Mucosa of stomach (tissue), 1 donor: ENCODE measurements around the gene ABCG1.
"Not testable (repeated sequence)": the region's sequence is repeated elsewhere in the genome, so short reads cannot be mapped to it uniquely, and the experiment has no call there.

Experiments used
- H3K27me3 ChIP-seq: one replicate; pipeline ENCODE4 v1.7.0; 2013; ENCODE audit warnings: mild to moderate bottlenecking, low read length; ENCODE audit not compliant: control insufficient read depth, insufficient read depth
- H3K36me3 ChIP-seq: one replicate; pipeline ENCODE4 v1.7.0; 2013; ENCODE audit warnings: low read length; ENCODE audit not compliant: control insufficient read depth, insufficient read depth
- H3K4me1 ChIP-seq: one replicate; pipeline ENCODE4 v1.7.0; 2013; ENCODE audit warnings: mild to moderate bottlenecking, low read length; ENCODE audit not compliant: control insufficient read depth, insufficient read depth
- H3K4me3 ChIP-seq: one replicate; pipeline ENCODE4 v1.7.0; 2013; ENCODE audit warnings: low read length
- H3K9ac ChIP-seq: one replicate; pipeline ENCODE4 v1.7.0; 2013; ENCODE audit warnings: mild to moderate bottlenecking, low read length, moderate library complexity
- H3K9me3 ChIP-seq: one replicate; pipeline ENCODE4 v1.7.0; 2013; ENCODE audit warnings: mild to moderate bottlenecking, low read length, moderate library complexity; ENCODE audit not compliant: control insufficient read depth
- donor health status: Pancreatic carcinoma.

ABCG1 gene

GRCh38 chr21:42287193-42288083 lies 68.5 kb downstream of the ABCG1 start:
- H3K4me1 ChIP-seq: no peaks in the 10 kb centered on the region
- H3K9ac ChIP-seq: no peak overlapping the region
- H3K4me3 ChIP-seq: no peak overlapping the region
- H3K36me3 ChIP-seq: no peaks in the 10 kb centered on the region
- no peaks in the 10 kb centered on the region for H3K27me3 ChIP-seq
- H3K9me3 ChIP-seq: no peaks in the 10 kb centered on the region

DNA sequence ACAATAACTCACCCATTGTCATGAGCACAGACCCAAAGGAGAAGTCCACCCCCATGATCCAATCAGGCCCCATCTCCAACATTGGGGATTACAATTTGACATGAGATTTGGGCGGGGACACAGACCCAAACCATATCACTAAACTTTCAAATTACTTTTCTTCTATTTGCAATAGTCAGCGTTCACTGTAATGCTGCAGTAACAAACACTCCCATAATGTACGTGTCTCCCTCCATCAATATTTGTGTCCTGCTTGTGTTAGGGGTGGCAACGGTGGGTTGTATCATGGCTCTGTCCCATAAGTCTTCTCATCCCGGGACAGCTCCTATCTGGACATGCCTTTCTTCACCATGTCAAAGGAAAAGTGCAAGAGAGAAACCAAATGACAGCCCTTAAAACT lies 70.0 kb downstream of the ABCG1 start:
- no peaks in the 10 kb centered on the region for H3K27me3 ChIP-seq
- no peaks in the 10 kb centered on the region for H3K4me1 ChIP-seq
- H3K36me3 ChIP-seq: no peaks in the 10 kb centered on the region
- H3K9me3 ChIP-seq: no peaks in the 10 kb centered on the region
- no peak overlapping the region for H3K4me3 ChIP-seq
- no peak overlapping the region for H3K9ac ChIP-seq

DNA sequence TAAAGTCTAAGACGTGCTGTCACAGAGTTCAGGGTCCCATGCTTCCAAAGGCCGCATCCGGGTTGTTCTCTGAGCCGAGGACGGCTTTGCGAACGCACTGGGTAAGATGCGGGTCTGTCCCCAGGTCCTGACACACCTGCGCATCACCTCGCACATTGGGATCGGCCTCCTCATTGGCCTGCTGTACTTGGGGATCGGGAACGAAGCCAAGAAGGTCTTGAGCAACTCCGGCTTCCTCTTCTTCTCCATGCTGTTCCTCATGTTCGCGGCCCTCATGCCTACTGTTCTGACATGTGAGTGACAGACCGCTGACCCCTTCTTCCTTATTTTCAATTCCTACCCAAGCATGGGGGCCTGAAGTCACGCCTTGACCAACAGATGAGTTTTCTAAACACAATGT lies 71.0 kb downstream of the ABCG1 start:
- Histone ChIP-seq H3K9me3 (no peaks in the 10 kb centered on the region), H3K4me1 (no peaks in the 10 kb centered on the region), H3K9ac (no peak overlapping the region), H3K4me3 (no peak overlapping the region), H3K27me3 (no peaks in the 10 kb centered on the region), H3K36me3 (no peaks in the 10 kb centered on the region)

- no peaks in the 10 kb centered on the region for H3K9me3 ChIP-seq
- H3K4me3 ChIP-seq: no peak overlapping the region
- no peaks in the 10 kb centered on the region for H3K36me3 ChIP-seq
- H3K4me1 ChIP-seq: no peaks in the 10 kb centered on the region
- no peaks in the 10 kb centered on the region for H3K27me3 ChIP-seq
- no peak overlapping the region for H3K9ac ChIP-seq
Observed at GRCh38 chr21:42290505-42290904, 71.6 kb downstream of the ABCG1 start.

DNA sequence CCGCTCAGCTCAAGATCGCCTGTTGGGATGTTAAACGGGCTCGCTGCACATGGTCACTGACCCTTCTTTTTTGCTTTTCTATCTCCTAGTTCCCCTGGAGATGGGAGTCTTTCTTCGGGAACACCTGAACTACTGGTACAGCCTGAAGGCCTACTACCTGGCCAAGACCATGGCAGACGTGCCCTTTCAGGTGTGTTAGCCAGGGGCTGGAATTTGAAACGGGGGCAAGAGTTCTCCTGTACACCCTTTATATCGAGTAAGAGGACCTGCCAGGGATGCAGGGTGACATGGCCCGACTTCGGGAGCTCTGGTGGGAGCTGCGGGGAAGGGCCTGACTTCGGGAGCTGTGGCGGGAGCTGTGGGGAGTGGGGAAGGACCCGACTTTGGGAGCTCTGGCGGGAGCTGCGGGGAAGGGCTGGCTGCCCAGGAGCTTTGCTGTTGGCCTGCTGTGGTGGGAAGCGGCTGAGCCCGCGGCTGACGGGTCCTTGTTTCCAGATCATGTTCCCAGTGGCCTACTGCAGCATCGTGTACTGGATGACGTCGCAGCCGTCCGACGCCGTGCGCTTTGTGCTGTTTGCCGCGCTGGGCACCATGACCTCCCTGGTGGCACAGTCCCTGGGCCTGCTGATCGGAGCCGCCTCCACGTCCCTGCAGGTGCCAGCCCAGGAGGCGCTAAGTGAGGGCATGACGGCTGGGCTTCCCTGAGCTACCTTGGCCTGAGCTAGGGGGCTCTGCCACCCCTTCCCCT lies 72.2 kb downstream of the ABCG1 start:
- no peaks in the 10 kb centered on the region for H3K4me1 ChIP-seq
- no peaks in the 10 kb centered on the region for H3K36me3 ChIP-seq
- no peak overlapping the region for H3K4me3 ChIP-seq
- H3K27me3 ChIP-seq: no peaks in the 10 kb centered on the region
- no peak overlapping the region for H3K9ac ChIP-seq
- H3K9me3 ChIP-seq: no peaks in the 10 kb centered on the region

GRCh38 chr21:42291751-42292562 lies 73.0 kb downstream of the ABCG1 start:
- Histone ChIP-seq H3K27me3 (no peaks in the 10 kb centered on the region), H3K9me3 (no peaks in the 10 kb centered on the region), H3K4me1 (no peaks in the 10 kb centered on the region), H3K9ac (no peak overlapping the region), H3K36me3 (no peaks in the 10 kb centered on the region), H3K4me3 (no peak overlapping the region)

GRCh38 chr21:42292563-42293142 lies 73.7 kb downstream of the ABCG1 start:
- H3K9ac ChIP-seq, H3K27me3 ChIP-seq, H3K4me1 ChIP-seq, H3K4me3 ChIP-seq, H3K36me3 ChIP-seq, H3K9me3 ChIP-seq: not testable (repeated sequence)

- H3K36me3 ChIP-seq: no peaks in the 10 kb centered on the region
- H3K4me1 ChIP-seq: no peaks in the 10 kb centered on the region
- no peak overlapping the region for H3K4me3 ChIP-seq
- H3K9ac ChIP-seq: no peak overlapping the region
- no peaks in the 10 kb centered on the region for H3K27me3 ChIP-seq
- no peaks in the 10 kb centered on the region for H3K9me3 ChIP-seq
Observed at GRCh38 chr21:42293649-42294272, 74.8 kb downstream of the ABCG1 start.

DNA sequence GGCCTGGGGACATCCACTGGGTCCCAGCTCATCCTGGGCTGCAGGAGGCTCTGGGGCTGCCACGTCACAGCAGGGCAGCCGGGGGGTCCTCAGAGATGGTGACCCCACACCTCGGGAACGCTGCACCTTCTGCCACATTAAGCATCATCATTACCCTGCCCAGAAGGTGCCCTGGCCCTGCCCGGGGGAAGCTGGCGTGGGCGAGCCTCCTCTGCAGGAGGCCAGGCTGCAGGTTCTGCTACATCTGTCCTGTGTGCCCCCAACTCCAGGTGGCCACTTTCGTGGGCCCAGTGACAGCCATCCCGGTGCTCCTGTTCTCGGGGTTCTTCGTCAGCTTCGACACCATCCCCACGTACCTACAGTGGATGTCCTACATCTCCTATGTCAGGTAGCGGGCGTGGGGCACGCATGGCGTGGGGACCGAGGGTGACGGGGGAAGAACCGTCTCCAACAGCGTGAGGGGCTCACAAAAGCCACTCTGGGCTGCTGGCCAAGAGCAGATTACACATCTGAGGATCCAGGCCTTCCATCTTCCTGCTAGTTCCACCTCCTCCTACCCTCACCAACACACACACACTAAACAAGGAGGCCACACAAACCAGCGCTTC lies 75.4 kb downstream of the ABCG1 start:
- no peaks in the 10 kb centered on the region for H3K36me3 ChIP-seq

DNA sequence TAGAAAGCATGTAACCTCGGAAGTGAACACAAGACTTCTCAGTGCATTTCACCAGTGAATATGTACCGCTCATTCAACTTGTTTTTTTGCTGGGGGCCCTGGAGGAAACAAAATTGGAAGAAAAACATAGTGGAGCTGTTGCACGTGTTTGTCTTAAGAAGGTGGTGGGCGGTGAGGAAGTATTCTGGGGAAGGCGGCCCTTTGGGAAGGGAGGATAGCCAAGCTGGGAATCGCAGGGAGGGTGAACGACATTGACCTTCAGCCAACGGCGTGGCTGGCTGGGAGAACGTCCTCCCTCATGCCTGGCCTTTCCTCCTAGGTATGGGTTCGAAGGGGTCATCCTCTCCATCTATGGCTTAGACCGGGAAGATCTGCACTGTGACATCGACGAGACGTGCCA lies 76.9 kb downstream of the ABCG1 start:
- H3K4me3 ChIP-seq: no peak overlapping the region
- H3K4me1 ChIP-seq: peaks cover 8% of the 10 kb centered on the region
- H3K9ac ChIP-seq: no peak overlapping the region
- no peaks in the 10 kb centered on the region for H3K9me3 ChIP-seq
- no peaks in the 10 kb centered on the region for H3K36me3 ChIP-seq
- no peaks in the 10 kb centered on the region for H3K27me3 ChIP-seq

More for the DNA sequence above, 75.4 kb downstream of the ABCG1 start:
- Histone ChIP-seq H3K9me3 (no peaks in the 10 kb centered on the region), H3K27me3 (no peaks in the 10 kb centered on the region), H3K9ac (no peak overlapping the region), H3K4me1 (peaks cover 3% of the 10 kb centered on the region), H3K4me3 (no peak overlapping the region)

DNA sequence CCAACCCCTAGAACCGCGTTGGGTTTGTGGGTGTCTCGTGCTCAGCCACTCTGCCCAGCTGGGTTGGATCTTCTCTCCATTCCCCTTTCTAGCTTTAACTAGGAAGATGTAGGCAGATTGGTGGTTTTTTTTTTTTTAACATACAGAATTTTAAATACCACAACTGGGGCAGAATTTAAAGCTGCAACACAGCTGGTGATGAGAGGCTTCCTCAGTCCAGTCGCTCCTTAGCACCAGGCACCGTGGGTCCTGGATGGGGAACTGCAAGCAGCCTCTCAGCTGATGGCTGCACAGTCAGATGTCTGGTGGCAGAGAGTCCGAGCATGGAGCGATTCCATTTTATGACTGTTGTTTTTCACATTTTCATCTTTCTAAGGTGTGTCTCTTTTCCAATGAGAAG lies 77.6 kb downstream of the ABCG1 start:
- H3K4me1 ChIP-seq: peaks cover 8% of the 10 kb centered on the region
- H3K27me3 ChIP-seq: no peaks in the 10 kb centered on the region
- H3K9ac ChIP-seq: no peak overlapping the region
- no peaks in the 10 kb centered on the region for H3K36me3 ChIP-seq
- H3K4me3 ChIP-seq: no peak overlapping the region
- H3K9me3 ChIP-seq: no peaks in the 10 kb centered on the region
